Activated naive CD8-positive, alpha-beta T cell treated with anti-CD3 and anti-CD28 coated beads, Interleukin-2, amount 50 U/mL, for 24 hours (primary cell): Measurements from ENCODE around the gene BARX1.

Experiments used
- ATAC-seq: fragments of 150-1000 bp; cut with Tn5 transposase; one replicate; pipeline ENCODE4 v1.10.0; 2021
- DNase-seq: peaks from one replicate; pipeline ENCODE4 v3.0.0; 2021
- H3K27ac Mint-ChIP-seq: one replicate; pipeline ENCODE4 v1.8.0; 2021; ENCODE audit warnings: mild to moderate bottlenecking, mixed read lengths
- H3K27me3 Mint-ChIP-seq: one replicate; pipeline ENCODE4 v1.8.0; 2021; ENCODE audit warnings: mixed read lengths
- H3K36me3 Mint-ChIP-seq: one replicate; pipeline ENCODE4 v1.8.0; 2021; ENCODE audit warnings: low read depth, mixed read lengths
- H3K4me1 Mint-ChIP-seq: one replicate; pipeline ENCODE4 v1.8.0; 2021; ENCODE audit warnings: mixed read lengths
- H3K4me3 Mint-ChIP-seq: one replicate; pipeline ENCODE4 v1.8.0; 2021; ENCODE audit warnings: mild to moderate bottlenecking, moderate library complexity, mixed read lengths
- H3K9me3 Mint-ChIP-seq: one replicate; pipeline ENCODE4 v1.8.0; 2021; ENCODE audit warnings: mixed read lengths

Gene BARX1

DNA sequence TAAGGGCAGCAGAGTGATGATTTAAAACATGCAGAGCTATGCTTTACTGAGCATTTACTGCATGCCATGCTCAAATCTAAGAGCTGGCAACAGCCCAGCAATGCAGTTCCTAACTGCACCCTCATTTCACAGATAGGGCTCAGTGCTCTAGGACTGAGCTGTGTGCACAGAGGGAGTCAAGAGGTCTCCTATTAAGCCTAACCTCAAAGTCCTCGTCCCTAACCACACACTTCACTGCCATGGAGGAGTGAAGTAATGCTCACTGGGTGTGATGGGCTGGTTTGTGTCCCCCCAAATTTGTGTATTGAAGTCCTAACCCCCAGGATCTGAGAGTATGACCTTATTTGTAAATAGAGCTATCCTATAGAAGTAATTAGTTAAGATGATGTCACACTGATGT is 25.9 kb downstream of the BARX1 start:
- Mint-ChIP-seq H3K27me3 (peaks cover 18% of the 10 kb centered on the region), H3K36me3 (no peaks in the 10 kb centered on the region), H3K27ac (no peak overlapping the region), H3K4me3 (no peak overlapping the region), H3K9me3 (no peaks in the 10 kb centered on the region), H3K4me1 (no peaks in the 10 kb centered on the region)
- DNase-seq (no peak), ATAC-seq (no peak)

DNA sequence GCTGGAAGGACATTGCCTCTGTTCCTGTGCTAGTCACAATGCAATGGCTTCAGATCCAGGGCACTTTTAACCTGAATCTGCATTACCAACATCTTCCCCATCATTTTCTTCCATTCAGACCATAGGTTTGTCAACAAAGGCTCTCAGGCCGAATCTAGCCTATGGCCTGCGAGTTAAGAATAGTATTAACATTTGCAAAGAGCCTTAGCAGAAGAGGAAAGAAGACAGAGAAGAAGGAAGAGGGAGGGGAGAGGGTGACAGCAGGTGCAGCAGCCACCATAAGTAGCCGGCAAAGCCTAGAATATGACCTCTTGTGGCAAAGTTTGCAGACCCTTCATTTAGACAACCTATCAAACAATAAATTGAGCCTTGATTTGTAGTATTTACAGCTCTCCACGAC is 32.6 kb downstream of the BARX1 start:
- Mint-ChIP-seq H3K27ac (no peak overlapping the region), H3K9me3 (no peaks in the 10 kb centered on the region), H3K4me1 (no peaks in the 10 kb centered on the region), H3K4me3 (no peak overlapping the region), H3K27me3 (peaks cover 6% of the 10 kb centered on the region), H3K36me3 (no peaks in the 10 kb centered on the region)
- no peak for DNase-seq
- ATAC-seq: no peak

DNA sequence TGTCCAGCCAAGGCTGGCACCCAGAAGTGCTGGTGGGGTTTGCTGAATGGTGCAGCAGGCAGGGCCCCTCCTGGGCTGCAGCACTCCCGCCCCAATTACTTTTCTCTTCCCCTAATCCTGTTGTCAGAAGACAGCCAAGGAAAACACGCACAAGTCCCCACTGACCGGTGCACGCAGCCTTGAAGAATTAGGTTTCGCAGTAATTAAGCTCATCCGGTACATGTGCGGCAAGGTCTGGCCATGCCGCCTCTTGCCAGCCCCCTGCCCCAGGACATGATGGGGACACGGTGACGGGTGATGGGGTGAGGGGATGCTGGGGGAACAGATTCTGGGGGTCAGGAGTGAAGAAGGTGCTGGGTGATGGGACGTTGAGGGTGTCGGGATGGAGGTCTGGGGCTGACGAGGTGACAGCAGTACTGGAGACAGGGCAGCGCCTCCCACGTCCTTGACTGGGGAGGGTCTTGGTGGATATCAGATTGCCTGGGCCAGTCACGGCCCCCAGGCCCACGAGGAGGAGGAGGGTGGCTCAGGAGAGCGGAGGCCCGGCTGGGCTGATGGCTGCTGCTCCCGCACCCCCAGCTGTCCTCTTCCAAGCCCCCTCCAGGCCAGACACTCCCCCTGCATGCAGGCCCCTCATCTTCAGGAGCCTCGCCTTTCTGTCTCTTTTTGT is 34.9 kb downstream of the BARX1 start:
- H3K9me3 Mint-ChIP-seq: no peaks in the 10 kb centered on the region
- no peak for ATAC-seq
- H3K27ac Mint-ChIP-seq: no peak overlapping the region
- no peak overlapping the region for H3K4me3 Mint-ChIP-seq
- H3K27me3 Mint-ChIP-seq: no peaks in the 10 kb centered on the region
- no peak for DNase-seq
- H3K36me3 Mint-ChIP-seq: no peaks in the 10 kb centered on the region
- no peaks in the 10 kb centered on the region for H3K4me1 Mint-ChIP-seq

DNA sequence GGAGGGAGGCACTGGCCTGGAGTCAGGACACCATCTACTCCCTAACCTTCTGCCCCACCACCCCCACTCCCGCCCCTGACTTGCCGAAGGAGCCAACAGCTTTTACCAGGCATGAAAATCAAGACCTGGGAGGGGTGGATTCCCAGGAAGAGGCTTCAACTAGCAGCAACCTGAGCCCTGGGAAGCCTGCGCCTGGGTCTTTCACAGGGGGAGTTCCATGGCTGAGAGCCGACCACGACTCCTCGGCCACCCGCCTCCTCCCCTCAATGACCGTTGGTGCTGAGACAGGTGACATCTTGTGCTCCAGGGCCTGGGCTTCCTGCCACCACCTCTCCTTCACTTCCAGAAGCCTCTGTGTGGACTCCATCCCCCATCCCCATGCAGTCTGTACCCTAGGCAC is 37.1 kb downstream of the BARX1 start:
- Mint-ChIP-seq H3K27ac (no peak overlapping the region), H3K9me3 (no peaks in the 10 kb centered on the region), H3K36me3 (no peaks in the 10 kb centered on the region), H3K4me3 (no peak overlapping the region), H3K27me3 (no peaks in the 10 kb centered on the region), H3K4me1 (no peaks in the 10 kb centered on the region)
- no peak for ATAC-seq
- no peak for DNase-seq

DNA sequence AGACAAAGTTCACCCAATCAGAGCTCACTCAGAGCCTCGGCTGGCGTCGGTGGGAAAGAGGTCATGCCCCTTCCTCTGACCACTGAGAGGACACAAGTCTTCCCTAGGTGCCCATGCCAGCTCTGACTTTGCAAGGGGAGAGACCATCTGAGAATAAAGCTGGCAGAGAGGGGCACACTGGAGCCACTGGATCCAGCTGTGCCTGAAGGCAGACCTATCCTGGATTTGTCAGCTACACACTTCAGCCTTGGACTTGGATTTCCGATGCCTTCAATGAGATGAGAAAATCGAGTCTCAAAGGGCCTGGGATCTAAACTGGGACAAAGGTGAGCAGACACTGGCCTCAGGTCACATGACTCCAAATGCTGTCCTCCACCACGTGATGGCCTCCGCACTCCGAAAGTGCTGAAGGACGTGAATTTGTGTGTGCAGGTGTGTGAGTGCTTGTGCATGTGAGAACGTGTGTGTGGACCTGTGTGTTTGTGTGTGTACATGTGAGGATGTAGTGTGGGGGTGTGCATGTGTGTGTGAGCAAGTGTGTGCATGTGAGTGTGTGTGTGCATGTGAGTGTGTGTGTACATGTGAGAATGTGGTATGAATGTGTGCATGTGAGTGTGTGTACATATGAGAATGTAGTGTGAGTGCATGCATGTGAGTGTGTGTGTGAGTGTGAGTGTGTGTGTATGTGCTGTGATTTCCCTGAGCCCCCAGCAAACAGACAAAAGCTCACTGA is 37.9 kb downstream of the BARX1 start:
- no peak for ATAC-seq
- H3K36me3 Mint-ChIP-seq: no peaks in the 10 kb centered on the region
- no peaks in the 10 kb centered on the region for H3K27me3 Mint-ChIP-seq
- no peak for DNase-seq
- no peak overlapping the region for H3K4me3 Mint-ChIP-seq
- no peak overlapping the region for H3K27ac Mint-ChIP-seq
- no peaks in the 10 kb centered on the region for H3K4me1 Mint-ChIP-seq
- no peaks in the 10 kb centered on the region for H3K9me3 Mint-ChIP-seq

DNA sequence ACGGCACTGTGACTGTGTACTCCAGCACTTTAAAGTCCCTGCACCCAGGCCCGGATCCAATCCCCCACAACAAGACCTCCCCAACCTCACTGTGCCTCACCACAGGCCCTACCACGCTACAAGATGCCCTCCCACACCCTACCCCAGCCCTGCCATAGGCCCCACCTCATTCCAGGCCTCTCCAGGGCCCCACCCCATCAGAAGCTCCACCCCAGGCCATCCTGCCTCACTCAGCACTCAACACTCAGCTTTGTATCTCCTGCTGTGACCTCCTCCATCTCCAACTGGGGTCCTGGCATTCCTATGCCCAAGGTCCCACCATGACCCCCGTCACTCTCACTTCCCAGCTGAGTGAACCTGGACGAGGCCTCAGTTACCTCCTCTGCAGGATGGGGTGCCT is 38.8 kb downstream of the BARX1 start:
- Mint-ChIP-seq H3K4me1 (no peaks in the 10 kb centered on the region), H3K4me3 (no peak overlapping the region), H3K36me3 (no peaks in the 10 kb centered on the region), H3K9me3 (no peaks in the 10 kb centered on the region), H3K27ac (no peak overlapping the region), H3K27me3 (no peaks in the 10 kb centered on the region)
- DNase-seq: no peak
- no peak for ATAC-seq

DNA sequence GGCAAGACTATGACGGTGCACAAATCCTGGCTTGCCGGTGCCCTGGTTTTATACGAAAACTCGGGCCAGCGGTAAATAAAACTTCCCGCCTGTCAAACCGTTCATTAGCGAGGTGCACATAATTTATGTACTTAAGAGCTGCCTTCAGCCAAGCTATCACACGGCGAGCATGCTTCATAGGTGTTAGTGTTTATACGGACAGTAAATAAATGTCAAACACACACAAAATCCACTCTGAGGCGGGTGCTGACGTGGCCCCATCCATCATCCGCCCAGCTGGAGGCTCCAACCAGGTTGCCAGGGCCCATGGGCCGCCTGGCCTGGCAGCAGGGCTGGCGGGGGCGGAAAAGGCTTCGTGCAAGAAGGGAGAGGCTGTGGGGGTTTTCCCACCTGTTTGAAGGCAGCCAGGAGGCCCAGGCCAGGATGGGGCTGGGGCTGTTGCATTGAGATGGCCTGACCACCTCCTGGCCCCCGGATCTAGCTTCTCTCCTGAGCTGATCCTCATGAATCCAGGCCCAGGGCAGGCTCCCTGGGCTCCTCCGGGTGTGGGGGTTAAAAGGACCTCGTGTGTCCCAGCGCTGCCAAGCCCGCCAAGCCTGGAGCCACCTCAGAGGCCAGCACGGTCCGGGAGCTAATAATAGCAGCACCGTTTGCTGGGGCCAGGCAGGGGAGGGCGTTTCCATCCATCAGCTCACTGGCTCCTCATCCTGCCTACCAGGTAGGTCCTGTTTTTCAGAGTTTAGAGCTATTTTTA is 43.2 kb downstream of the BARX1 start:
- Mint-ChIP-seq H3K4me1 (peaks cover 2% of the 10 kb centered on the region), H3K27me3 (peaks cover 8% of the 10 kb centered on the region), H3K4me3 (no peak overlapping the region), H3K9me3 (no peaks in the 10 kb centered on the region), H3K27ac (no peak overlapping the region), H3K36me3 (no peaks in the 10 kb centered on the region)
- DNase-seq: no peak
- ATAC-seq: no peak

DNA sequence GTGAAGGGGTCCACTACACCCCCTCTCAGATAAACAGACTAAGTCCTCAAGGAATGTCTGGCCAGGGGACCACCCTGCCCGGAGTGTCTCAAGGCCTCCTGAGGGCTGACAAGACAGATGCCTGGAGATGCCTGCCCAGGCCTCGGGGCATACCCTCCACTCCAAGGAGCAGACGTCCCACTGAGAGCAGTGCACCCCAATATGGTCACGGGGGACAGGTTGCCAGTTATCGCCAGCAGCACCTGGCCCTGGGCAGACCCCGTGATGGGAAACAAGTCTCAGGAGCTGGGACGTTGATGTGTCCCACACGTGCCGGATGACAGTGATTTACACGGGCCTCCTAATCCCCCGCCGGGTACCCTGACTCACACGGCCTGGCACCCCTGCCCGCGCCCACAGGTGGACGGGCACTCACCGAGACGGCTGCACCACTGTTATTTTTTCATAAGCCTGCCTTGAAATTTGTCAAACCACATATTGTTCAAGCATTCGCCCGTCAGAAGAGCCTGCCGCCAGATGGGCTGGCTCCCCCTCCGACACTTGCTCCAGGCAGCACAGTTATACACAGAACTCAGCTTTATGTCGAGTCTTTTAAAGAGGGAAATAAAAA is 43.9 kb downstream of the BARX1 start:
- Mint-ChIP-seq H3K4me3 (no peak overlapping the region), H3K27ac (no peak overlapping the region), H3K9me3 (no peaks in the 10 kb centered on the region), H3K36me3 (no peaks in the 10 kb centered on the region), H3K27me3 (peaks cover 8% of the 10 kb centered on the region), H3K4me1 (peaks cover 2% of the 10 kb centered on the region)
- DNase-seq (no peak), ATAC-seq (no peak)

DNA sequence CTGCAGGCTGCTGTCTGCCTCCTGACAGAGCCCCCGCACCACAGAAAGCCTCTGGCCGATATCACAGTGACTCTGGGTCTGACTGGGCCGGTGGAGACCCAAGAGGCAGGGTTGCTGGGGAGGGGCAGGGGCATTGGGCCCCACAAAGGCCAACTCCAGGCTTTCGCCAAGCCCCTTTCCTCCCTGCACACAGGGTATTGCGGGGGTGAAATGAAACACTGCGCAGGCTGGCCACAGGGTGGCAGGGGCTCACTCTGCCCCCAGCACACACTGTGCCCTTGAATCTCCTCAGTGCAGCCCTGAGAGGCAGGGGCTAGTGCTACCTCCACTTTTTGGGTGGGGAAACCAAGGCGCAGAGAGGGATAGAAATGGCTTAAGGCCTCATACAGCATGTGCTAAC is 44.6 kb downstream of the BARX1 start:
- no peak for DNase-seq
- ATAC-seq: no peak
- Mint-ChIP-seq H3K27me3 (peaks cover 8% of the 10 kb centered on the region), H3K4me3 (no peak overlapping the region), H3K9me3 (no peaks in the 10 kb centered on the region), H3K36me3 (no peaks in the 10 kb centered on the region), H3K27ac (no peak overlapping the region), H3K4me1 (peaks cover 2% of the 10 kb centered on the region)

DNA sequence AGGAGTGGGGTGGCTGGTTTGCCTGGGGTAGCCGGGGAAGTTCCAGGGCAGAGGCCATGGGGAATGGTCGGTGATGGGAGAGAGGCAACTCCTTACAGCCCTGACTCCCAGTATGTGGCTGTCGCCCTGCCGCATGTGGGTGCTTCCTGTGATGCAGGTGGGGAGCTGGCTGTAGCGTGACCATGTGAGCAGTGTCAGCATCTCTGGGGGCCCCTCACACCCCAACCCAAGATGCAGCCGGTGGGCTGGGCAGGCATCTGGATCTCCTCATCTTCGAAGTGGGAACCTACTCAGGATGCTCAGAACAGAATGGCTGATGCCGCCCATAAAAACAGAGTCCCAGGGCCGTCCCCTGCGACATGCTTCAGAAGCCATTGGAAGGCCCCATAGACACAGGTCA is 45.0 kb downstream of the BARX1 start:
- Mint-ChIP-seq H3K36me3 (no peaks in the 10 kb centered on the region), H3K4me3 (no peak overlapping the region), H3K27ac (no peak overlapping the region), H3K9me3 (no peaks in the 10 kb centered on the region), H3K27me3 (peaks cover 8% of the 10 kb centered on the region), H3K4me1 (peaks cover 2% of the 10 kb centered on the region)
- ATAC-seq: no peak
- no peak for DNase-seq

DNA sequence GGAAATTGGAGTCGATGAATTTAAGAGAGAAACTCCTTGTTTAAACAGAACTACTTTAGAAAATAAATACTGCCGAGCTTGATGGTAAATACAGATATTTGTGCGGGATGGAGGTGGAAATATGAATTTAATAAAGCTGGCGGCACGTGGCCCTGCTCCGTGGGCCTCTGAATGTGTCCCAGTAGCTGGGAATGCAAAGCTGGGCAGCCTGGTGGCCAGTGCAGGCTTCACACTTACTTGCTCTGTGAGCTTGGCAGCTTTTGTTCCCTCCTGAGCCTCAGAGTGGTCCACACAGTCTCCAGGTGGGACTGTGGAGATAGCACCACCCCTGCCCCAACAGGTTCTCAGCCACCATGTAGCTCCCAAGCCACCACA is 45.9 kb downstream of the BARX1 start:
- Mint-ChIP-seq H3K4me1 (peaks cover 2% of the 10 kb centered on the region), H3K27me3 (peaks cover 8% of the 10 kb centered on the region), H3K36me3 (no peaks in the 10 kb centered on the region), H3K27ac (no peak overlapping the region), H3K9me3 (no peaks in the 10 kb centered on the region), H3K4me3 (no peak overlapping the region)
- DNase-seq: no peak
- ATAC-seq: no peak

DNA sequence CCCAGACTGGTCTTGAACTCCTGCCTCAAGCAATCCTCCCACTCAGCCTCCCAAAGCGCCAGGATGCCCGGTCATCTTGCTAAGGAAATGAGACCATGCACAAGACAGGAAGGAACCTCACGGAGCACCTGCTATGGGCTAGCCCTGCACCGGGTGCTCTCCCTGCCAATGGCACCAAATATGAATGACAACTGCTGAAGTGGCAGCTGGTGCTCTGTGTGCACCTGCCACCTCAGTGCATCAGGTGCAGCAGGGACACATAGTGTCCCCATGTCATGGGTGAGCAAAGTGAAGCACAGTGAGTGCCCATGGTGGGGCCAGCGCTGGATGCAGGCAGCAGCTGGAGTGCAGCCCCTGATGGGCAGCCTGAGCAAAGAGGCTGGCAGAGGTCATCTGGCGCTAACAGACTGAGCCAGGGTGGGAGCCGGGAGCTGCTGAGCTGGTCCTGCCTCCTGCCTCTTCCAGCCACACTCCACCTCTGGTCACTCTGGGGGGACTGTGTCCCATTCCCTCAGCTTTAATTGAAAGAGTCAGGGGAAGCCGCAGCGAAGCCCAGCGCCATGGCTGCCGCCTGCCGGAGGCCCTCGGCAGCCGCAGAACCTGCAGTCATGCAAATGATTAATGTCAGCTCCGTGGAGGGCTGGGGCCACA is 46.4 kb downstream of the BARX1 start:
- no peaks in the 10 kb centered on the region for H3K9me3 Mint-ChIP-seq
- no peak overlapping the region for H3K4me3 Mint-ChIP-seq
- no peak overlapping the region for H3K27ac Mint-ChIP-seq
- H3K27me3 Mint-ChIP-seq: peaks cover 8% of the 10 kb centered on the region
- no peaks in the 10 kb centered on the region for H3K36me3 Mint-ChIP-seq
- peak; percentile 13 for DNase-seq
- peak; percentile 17 for ATAC-seq
- H3K4me1 Mint-ChIP-seq: peaks cover 2% of the 10 kb centered on the region

DNA sequence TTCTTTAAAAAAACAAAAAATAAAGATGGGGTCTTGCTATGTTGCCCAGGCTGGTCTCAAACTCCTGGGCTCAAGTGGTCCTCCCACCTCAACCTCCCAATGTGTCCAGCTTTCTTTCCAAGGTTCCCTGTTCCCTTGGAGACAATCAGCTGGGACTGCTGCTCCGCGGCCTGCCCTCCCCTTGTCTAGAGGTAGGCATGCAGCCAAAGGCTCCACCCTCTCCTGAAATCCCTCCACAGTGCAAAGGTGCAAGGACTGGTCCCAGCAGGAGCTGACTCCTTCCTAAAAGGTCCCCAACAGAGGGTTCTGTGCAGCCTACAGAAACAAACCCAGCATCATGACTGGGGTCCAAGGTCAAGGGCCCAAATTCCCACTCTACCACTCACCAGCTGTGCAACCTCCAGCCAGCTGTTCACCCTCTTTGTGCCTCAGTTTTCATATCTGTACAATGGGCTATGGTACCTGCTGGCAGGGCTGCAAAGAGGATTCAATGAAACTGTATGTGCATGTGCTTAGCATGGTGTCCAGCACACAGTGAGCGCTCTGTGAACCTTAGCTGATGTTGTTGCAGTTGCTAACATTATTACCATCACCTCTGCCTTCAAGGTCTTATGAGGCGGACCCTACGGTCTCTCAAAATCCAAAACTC is 47.5 kb downstream of the BARX1 start:
- Mint-ChIP-seq H3K27ac (no peak overlapping the region), H3K4me3 (no peak overlapping the region), H3K4me1 (peaks cover 2% of the 10 kb centered on the region), H3K9me3 (no peaks in the 10 kb centered on the region), H3K27me3 (peaks cover 8% of the 10 kb centered on the region), H3K36me3 (no peaks in the 10 kb centered on the region)
- ATAC-seq: no peak
- DNase-seq: no peak

DNA sequence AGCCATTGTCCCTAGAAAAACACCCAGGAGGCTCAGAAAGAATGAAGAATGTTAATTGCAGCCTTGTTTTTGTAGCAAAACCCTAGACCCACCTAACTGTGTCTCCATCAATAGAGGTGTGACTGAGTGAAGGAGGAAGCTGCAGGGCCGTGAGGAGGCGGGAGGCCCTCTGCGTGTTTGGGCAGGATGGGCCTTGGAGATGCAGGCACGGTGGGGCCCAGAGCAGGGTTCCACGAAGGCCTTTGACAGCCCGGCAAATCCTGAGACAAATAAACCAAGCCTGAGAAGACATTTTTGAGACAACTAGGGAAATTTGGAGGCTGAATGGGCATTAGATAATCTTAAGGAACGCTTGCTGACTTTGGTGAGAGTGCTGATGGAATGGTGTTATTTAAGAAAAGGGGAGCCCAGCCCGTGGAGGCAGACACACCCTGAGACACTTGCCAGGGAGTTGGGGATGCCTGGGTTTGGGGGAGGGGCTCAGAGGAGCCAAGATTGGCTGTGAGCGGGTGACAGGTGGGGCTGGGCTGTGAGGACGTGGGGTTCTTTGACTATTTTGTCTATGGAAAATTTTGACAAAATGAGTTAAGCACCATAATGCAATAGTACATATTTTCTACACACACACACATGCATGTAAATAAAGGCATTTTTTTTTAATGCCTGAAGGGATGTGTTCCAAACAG is 48.8 kb downstream of the BARX1 start:
- Mint-ChIP-seq H3K36me3 (no peaks in the 10 kb centered on the region), H3K27me3 (peaks cover 8% of the 10 kb centered on the region), H3K4me3 (no peak overlapping the region), H3K9me3 (no peaks in the 10 kb centered on the region), H3K4me1 (peaks cover 2% of the 10 kb centered on the region), H3K27ac (no peak overlapping the region)
- ATAC-seq (no peak), DNase-seq (no peak)
